GM21423 (cell line): ENCODE results near the gene FKBP11.
"Not testable (repeated sequence)": the region's sequence is repeated elsewhere in the genome, so short reads cannot be mapped to it uniquely, and the experiment has no call there.

Source experiments
- ATAC-seq: cut with Tn5 transposase; IDR thresholded peaks from one replicate; pipeline ENCODE4 v1.9.1; 2021; ENCODE audit warnings: mild to moderate bottlenecking, moderate library complexity; ENCODE audit not compliant: unreplicated experiment

Gene FKBP11

DNA sequence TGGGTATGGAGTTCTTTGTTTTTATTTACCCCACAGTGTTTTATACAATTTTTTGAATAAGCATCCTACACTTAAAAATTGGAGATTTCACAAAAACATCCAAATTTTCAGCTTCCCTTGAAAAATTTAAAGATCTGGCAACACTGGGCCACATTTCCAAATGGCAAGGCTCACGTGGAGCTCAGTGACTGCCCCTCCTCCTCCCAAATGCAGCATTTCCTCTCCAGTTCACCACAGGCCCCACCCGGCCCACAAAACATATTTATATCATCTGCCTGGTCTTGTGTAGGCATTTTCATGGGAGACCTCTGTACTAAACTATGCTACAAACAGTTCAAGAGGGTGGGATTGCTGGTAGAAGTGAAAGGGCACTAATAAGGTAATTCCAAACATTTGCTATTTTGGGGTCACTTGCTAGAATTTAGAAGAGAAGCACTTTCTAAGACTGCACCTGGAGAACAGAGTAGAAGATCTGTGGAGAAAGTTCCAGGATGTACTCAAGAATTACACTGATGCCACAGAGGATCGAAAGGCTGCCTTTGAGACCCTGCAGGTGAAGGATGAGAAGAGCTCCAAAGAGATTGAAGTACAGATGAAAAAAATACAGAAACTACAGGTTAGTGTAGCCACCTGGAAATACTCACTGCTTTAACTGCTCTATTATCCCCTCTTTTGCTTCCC lies 7.3 kb downstream of the FKBP11 start:
- ATAC-seq = no peak

- no peak for ATAC-seq
These were observed 15.1 kb downstream of the FKBP11 start for GRCh38 chr12:48910196-48910595.

DNA sequence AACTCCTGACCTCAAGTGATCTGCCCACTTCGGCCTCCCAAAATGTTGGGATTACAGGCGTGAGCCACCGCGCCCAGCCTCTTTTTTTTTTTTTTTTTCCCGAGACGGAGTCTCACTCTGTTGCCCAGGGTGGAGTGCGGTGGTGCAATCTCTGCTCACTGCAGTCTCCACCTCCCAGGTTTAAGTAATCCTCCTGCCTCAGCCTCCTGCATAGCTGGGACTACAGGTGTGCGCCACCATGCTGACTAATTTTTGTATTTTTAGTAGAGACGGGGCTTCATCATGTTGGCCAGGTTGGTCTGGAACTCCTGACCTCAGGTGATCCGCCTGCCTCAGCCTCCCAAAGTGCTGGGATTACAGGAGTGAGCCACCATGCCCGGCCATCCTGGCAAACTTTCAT lies 15.6 kb downstream of the FKBP11 start:
- not testable (repeated sequence) for ATAC-seq

DNA sequence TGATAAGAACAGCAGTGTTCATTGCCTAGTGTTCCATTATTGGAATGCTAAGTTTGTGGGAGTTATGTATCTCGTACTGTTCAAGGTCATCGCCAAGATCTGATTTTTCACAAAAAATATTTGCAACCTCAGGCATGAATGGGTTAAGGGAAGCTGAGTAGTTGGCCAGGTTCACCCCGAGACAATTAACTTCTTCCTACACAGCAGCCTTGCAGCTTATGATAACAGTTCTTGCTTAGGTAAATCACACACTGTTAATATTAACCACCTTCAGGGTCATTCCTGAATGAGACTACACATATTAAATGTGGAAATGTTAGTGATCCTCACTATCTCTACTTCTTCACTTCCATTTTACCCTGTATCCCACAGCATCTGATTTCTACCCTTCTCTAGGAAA lies 18.0 kb downstream of the FKBP11 start:
- no peak for ATAC-seq

DNA sequence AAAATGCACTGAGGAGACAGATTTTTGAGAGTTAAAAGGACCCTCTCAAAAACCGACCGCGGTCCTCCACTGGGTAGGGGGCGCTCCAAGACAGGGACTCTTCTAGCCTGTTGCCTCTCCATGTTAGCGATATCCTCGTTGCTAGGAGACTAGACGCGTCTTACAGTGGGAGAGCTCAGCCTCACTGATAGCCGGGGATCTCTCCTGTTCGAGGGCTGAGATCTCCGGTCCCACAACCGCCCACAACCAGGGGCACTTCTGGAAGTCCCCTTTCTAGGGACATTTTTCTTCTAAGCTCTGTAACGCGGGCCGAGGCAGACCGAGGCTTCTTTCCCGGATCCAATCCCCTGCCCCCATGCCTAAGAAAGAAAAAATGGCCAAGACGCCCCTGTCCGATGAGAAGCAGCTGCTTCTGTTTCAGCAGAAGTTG lies 21.3 kb downstream of the FKBP11 start:
- peak; percentile 80 for ATAC-seq

DNA sequence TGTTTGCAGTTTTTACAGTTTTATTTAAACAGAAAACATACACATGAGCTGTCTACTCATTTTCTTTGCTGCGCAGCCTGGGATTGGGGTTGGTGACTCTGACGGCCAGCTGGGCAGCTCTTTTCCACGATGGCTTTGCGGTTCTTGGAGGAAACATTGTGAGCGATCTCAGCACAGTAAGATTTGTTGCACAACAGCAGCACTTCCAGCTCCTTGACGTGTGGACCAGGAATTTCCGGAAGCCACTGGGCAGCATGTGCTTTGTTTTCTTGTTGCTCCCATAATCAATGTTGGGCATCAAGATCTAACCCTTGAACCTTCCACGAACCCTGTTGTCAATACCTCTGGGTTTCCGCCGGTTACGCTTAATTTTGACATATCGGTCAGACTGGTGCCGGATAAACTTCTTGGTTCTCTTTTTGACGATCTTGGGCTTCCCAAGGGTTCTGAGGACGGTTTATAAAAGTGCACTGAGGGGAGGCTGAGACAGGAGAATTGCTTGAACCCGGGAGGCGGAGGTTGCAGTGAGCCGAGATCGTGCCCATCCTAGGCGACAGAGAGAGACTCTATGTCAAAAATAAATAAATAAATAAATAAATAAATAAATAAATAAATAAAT lies 21.8 kb downstream of the FKBP11 start:
- ATAC-seq = no peak

- ATAC-seq = no peak
These were observed 24.0 kb downstream of the FKBP11 start for GRCh38 chr12:48901278-48901677.

GRCh38 chr12:48899651-48900050 lies 25.6 kb downstream of the FKBP11 start:
- no peak for ATAC-seq

DNA sequence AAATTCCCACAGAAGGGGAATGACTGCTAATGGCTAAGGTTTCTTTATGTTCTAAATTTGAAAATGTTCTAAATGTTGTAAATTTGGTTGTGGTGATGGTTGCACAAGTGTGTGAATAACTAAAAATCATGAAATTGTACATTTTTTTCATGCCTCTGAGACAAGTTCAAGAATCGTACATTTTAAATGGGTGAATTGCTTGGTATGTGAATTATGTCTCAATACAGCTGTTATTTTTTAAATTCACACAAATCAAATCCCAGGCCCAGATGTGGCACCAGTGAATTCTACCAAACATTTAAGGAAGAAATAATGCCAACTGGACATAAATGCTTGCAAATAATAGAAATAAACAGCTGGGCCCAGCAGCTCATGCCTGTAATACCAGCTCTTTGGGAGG lies 31.0 kb downstream of the FKBP11 start:
- ATAC-seq = no peak

GRCh38 chr12:48890657-48891418 lies 34.5 kb downstream of the FKBP11 start:
- peak; percentile 71 for ATAC-seq

GRCh38 chr12:48889679-48890078 lies 35.6 kb downstream of the FKBP11 start:
- ATAC-seq = no peak

DNA sequence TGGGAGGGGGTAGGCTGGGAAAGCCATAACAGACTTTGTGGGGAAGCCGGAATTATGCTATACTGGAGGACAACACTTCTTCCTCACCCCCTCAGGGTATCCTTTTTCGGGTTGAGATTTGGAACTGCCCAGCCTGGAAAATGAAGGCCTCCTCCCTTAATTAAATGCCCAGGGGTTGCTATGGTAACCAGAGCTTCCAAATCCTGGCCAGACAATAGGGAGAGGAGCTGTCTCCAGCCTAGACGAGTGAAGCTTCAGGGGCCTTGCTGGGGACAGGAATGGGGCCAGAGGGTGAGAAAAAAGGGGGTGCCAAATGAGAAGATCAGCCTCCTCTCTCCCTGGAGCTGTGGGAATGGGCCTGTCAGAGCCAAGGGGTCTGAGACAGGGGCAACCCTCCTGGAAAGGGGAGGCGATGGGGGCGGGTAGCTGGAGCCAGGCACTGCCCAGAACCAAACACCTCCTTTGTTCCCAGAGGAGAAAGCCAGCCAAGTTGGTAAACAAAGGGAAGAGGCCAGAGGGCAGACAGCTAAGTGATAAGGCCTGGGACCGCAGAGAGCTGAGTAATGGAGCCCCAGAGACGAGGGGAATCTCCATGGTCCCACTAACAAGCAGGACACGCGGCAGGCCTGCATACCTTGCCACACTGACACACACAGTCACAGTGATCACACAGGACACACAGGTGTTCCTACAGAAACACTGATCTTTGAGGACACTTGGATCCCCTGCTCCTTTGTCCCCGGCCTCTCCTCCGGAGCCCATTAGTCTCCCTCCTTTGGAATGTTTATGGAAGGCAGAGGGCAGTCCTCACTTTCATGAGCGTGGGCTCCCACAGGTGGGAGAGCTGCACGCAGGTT lies 41.8 kb downstream of the FKBP11 start:
- no peak for ATAC-seq

- ATAC-seq = no peak
These were observed 42.4 kb downstream of the FKBP11 start for GRCh38 chr12:48882972-48883304.

- no peak for ATAC-seq
These were observed 43.0 kb downstream of the FKBP11 start for GRCh38 chr12:48882315-48882687.

DNA sequence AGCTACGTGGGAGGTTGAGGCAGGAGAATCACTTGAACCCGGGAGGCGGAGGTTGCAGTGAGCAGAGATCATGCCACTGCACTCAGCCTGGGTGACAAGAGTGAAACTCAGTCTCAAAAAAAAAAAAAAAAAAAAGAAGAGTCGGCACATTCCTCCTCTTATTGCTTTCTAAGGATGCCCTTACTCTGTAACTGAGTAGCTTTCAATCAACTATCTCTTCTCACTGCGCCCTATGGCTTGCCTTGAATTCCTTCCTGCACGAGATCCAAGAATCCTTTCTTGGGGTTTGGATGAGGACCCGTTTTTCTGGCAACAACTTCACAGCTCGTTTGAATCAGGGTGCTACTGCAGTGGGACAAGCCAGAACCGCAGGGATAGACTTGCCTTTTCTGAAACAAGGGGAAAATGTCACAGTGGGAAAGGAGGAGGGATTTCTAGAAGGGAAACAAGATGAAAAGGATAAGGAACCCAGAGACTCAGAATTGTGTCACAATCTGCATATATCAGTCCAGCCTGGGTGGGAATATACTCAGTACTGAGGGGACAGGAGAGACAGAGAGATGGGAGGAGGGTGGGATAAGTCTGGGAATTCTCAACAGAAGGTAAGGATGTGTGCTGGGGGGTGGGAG lies 43.5 kb downstream of the FKBP11 start:
- no peak for ATAC-seq

DNA sequence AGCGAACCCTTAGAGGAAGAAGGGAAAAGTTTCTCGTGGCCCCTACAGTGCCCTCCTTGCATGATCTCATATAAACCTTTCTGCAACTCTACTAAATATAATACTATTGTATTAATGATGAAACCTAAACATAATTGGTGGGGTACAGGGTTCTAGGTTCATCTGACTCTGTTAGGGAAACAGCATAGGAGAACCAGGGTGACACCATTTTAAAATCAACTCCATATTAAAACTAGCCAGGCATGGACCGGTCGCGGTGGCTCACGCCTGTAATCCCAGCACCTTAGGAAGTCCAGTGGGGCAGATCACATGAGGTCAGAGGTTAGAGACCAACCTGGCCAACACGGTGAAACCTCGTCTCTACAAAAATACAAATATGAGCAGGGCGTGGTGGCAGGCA lies 44.6 kb downstream of the FKBP11 start:
- ATAC-seq = no peak

DNA sequence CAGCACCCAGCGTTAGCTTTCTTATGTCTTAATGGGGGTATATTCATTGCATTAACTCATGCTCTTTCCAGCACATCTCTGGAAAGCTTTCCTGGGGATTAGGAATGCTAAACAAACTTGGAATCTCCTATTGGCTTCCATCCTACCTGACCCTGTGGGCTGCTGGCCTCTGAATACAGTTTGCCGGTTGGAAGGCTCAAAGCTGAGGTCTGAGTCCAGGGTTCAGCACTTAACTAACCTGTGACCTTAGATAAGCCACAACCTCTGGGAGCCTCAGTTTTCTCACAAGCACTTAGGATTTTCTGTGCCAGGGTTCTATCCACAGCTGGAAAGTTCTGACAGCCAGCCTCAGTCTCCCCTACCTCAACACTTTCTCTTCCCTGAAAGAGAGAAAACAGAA lies 46.7 kb downstream of the FKBP11 start:
- ATAC-seq = no peak

DNA sequence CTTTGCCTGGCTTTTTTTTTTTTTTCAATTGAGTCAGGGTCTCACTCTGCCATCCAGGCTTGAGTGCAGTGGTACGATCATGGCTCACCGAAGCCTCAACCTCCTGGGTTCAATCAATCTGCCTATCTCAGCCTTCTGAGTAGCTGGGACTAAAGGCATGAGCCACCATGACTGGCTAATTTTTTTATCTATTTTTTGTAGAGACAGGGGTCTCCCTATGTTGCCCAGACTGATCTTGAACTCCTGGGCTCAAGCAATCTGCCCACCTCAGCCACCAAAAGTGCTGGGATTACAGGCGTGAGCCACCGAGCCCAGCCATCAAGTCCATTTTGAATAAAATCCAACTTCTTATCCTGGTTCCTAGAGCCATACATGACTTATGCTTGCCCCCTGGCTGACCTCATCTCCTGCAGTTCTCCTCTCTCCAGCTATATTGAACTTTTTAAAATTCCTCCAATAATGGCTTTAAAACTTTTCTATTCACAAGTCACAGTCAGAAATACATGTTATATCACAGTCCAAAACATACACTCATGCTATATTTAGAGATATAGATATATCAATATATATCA lies 49.3 kb downstream of the FKBP11 start:
- ATAC-seq = no peak

DNA sequence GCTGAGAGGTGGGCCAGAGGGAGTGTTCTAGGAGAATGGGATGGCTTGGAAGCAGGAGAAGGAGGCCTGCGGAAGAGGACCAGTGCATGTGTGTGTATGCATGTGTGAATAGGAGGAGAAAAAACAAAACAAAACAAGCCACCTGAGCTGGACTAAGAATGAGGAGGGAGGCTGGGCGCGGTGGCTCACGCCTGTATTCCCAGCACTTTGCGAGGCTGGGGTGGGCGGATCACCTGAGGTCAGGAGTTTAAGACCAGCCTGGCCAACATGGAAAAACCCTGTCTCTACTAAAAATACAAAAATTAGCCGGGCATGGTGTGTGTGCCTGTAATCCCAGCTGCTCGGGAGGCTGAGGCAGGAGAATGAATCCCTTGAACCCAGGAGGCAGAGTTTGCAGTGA lies 51.8 kb downstream of the FKBP11 start:
- ATAC-seq = not testable (repeated sequence)

- ATAC-seq = no peak
These were observed 52.2 kb downstream of the FKBP11 start for GRCh38 chr12:48873096-48873495.
